GM12891 (cell line): ENCODE results near the gene YY1.
A peak's percentile ranks its signal among the peaks of the same experiment; 100 is the strongest.

Experiments used
- DNase-seq: peaks from one replicate; pipeline ENCODE4 v3.0.0; 2011; ENCODE audit warnings: low spot score; ENCODE audit not compliant: insufficient read length
- FAIRE-seq: peaks from 2 replicates; lab custom pipeline; 2011; peaks lifted over from hg19 to GRCh38; lab: Jason Lieb, UNC
- PAX5 ChIP-seq: IDR thresholded peaks from 2 replicates; pipeline ENCODE4 v1.6.1; 2011; ENCODE audit warnings: low read length, moderate library complexity, mild to moderate bottlenecking; ENCODE audit not compliant: insufficient read depth, severe bottlenecking
- POLR2A ChIP-seq: IDR thresholded peaks from 2 replicates; pipeline ENCODE4 v1.6.1; 2011; ENCODE audit warnings: low read depth, low read length, control low read depth
- POLR2AphosphoS5 ChIP-seq: IDR thresholded peaks from 2 replicates; pipeline ENCODE4 v1.6.1; 2011; ENCODE audit warnings: low read depth, low read length, control low read depth
- POU2F2 ChIP-seq: IDR thresholded peaks from 2 replicates; pipeline ENCODE4 v1.6.1; 2011; ENCODE audit warnings: low read depth, mild to moderate bottlenecking, control low read depth, low read length, moderate library complexity
- SPI1 ChIP-seq: IDR thresholded peaks from 2 replicates; pipeline ENCODE4 v1.6.1; 2011; ENCODE audit warnings: low read depth, low read length, control low read depth
- TAF1 ChIP-seq: IDR thresholded peaks from 2 replicates; pipeline ENCODE4 v1.6.1; 2011; ENCODE audit warnings: low read depth, low read length, control low read depth

The YY1 gene

DNA sequence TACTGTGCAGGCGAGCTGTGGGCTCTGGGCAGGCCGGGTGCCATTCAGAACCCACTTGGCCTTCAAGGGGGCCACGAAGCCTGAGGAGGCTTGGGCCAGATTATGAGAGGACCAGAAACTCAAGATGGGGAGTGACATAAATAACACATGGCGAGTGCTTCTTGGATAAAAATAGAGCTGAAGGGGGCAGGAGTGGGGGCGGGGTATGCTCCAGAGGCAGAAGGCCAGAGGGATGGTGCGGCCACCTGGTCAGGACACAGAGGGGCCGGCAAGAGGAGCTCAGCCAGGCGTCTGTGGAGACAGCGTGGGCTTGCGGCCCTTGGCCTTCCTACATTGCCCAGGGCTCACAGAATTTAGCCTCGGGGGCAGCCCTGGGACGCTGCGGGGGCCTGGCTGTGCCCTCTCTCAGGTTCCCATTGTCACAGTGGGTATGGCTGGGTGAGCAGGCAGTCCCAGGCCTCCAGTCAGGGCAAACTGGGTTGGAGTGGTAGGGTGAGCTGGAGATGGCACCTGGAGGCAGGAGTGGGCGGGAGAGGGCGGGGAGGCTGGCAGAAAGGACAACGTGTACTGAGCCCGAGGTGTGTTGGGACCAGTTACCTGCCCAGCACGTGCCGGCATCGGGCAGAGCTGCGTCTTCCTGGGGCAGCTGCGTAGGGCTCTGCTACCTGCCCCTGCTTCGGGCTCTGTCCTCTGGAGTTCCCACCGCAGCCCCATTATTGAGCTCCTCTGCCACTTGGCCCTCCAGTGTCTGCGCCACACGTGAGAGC lies 74.7 kb downstream of the YY1 start:
- TF ChIP-seq TAF1 (no peak), SPI1 (no peak)
- no peak for FAIRE-seq
- no peak for DNase-seq

DNA sequence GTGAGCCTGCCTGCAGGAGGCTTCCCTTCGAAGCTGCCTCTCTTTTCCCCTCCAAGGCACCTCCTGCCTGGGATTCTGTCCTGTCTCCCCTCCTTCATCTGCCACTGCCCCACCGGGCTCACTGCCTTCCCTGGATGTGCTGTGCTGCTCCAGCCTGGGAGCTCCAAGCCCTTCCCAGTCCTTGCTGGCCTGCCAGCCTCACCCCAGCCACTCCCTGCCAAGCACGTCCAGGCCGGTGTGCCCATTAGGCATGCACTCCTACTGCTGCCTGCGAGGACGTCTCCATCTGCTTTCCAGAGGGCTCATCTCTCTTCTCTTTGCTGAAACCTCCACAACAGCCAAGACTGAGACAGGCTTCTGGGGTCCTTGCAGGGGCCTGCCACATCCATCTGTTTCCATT lies 75.8 kb downstream of the YY1 start:
- FAIRE-seq (no peak), DNase-seq (no peak)
- TF ChIP-seq SPI1 (no peak), POLR2AphosphoS5 (no peak), POU2F2 (no peak), TAF1 (no peak), PAX5 (no peak), POLR2A (no peak)

- DNase-seq (no peak), FAIRE-seq (no peak)
Observed at GRCh38 chr14:100317389-100317788, 78.4 kb downstream of the YY1 start.

GRCh38 chr14:100317912-100318808 lies 79.2 kb downstream of the YY1 start:
- DNase-seq (peak; percentile 88), FAIRE-seq (peak; percentile 86)
- TF ChIP-seq POLR2AphosphoS5 (no peak), POU2F2 (no peak), TAF1 (no peak), POLR2A (no peak), PAX5 (no peak), SPI1 (no peak)

More at GRCh38 chr14:100317389-100317788, 78.4 kb downstream of the YY1 start:
- TF ChIP-seq PAX5 (no peak), POLR2AphosphoS5 (no peak), SPI1 (no peak)

GRCh38 chr14:100320157-100320856 lies 81.4 kb downstream of the YY1 start:
- DNase-seq (no peak), FAIRE-seq (peak; percentile 35)
- no peak for TF ChIP-seq POU2F2
- no peak for TF ChIP-seq PAX5
- TF ChIP-seq TAF1, result no peak
- no peak for TF ChIP-seq POLR2AphosphoS5
- TF ChIP-seq SPI1, result no peak
- TF ChIP-seq POLR2A, result no peak

GRCh38 chr14:100321473-100322137 lies 82.7 kb downstream of the YY1 start:
- FAIRE-seq, result no peak
- TF ChIP-seq POLR2AphosphoS5 (no peak), POLR2A (no peak), PAX5 (no peak), POU2F2 (no peak), TAF1 (no peak), SPI1 (no peak)
- no peak for DNase-seq

- TF ChIP-seq POLR2AphosphoS5 (no peak), SPI1 (no peak), PAX5 (no peak), TAF1 (no peak), POU2F2 (no peak), POLR2A (no peak)
- no peak for DNase-seq
- FAIRE-seq, result no peak
Observed at GRCh38 chr14:100322138-100322957, 83.4 kb downstream of the YY1 start.
